ENCODE measurements around the gene ATXN1.

Gene ATXN1

GRCh38 chr6:16523606-16524379 lies 237.5 kb downstream of the ATXN1 start:
- Histone ChIP-seq H3K27ac (ENCODE audit: low read length) (no peak overlapping the region), H3K9me3 (ENCODE audit: control insufficient read depth in 1 of 2, low read length in 2 of 2) (no peaks in the 10 kb centered on the region), H3K4me3 (ENCODE audit: low read depth in 1 of 2, low read length in 2 of 2) (no peak overlapping the region), H3K4me1 (ENCODE audit: control insufficient read depth in 1 of 2, insufficient read depth in 2 of 2, low read length in 2 of 2) (no peaks in the 10 kb centered on the region), H3K36me3 (ENCODE audit: control insufficient read depth in 1 of 2, insufficient read depth in 2 of 2, low read length in 2 of 2) (peaks cover 9 to 20% of the 10 kb centered on the region in 2 donors), H3K27me3 (ENCODE audit: low read depth, low read length) (no peaks in the 10 kb centered on the region)

GRCh38 chr6:16522937-16523336 lies 238.3 kb downstream of the ATXN1 start:
- Histone ChIP-seq H3K36me3 (ENCODE audit: control insufficient read depth in 1 of 2, insufficient read depth in 2 of 2, low read length in 2 of 2) (peaks cover 9 to 20% of the 10 kb centered on the region in 2 donors), H3K9me3 (ENCODE audit: control insufficient read depth in 1 of 2, low read length in 2 of 2) (no peaks in the 10 kb centered on the region), H3K4me3 (ENCODE audit: low read depth in 1 of 2, low read length in 2 of 2) (no peak overlapping the region), H3K4me1 (ENCODE audit: control insufficient read depth in 1 of 2, insufficient read depth in 2 of 2, low read length in 2 of 2) (no peaks in the 10 kb centered on the region), H3K27ac (ENCODE audit: low read length) (no peak overlapping the region), H3K27me3 (ENCODE audit: low read depth, low read length) (no peaks in the 10 kb centered on the region)

- Histone ChIP-seq H3K36me3 (ENCODE audit: control insufficient read depth in 1 of 2, insufficient read depth in 2 of 2, low read length in 2 of 2) (peaks cover 9 to 20% of the 10 kb centered on the region in 2 donors), H3K4me3 (ENCODE audit: low read depth in 1 of 2, low read length in 2 of 2) (no peak overlapping the region), H3K4me1 (ENCODE audit: control insufficient read depth in 1 of 2, insufficient read depth in 2 of 2, low read length in 2 of 2) (peaks cover 0 to 4% of the 10 kb centered on the region in 2 donors), H3K27me3 (ENCODE audit: low read depth, low read length) (no peaks in the 10 kb centered on the region), H3K27ac (ENCODE audit: low read length) (no peak overlapping the region), H3K9me3 (ENCODE audit: control insufficient read depth in 1 of 2, low read length in 2 of 2) (no peaks in the 10 kb centered on the region)
Measured at GRCh38 chr6:16521528-16521927, 239.7 kb downstream of the ATXN1 start.

GRCh38 chr6:16519265-16520242 lies 241.7 kb downstream of the ATXN1 start:
- H3K9me3 ChIP-seq (ENCODE audit: control insufficient read depth in 1 of 2, low read length in 2 of 2) = no peaks in the 10 kb centered on the region
- peaks cover 0 to 4% of the 10 kb centered on the region in 2 donors for H3K4me1 ChIP-seq (ENCODE audit: control insufficient read depth in 1 of 2, insufficient read depth in 2 of 2, low read length in 2 of 2)
- no peaks in the 10 kb centered on the region for H3K27me3 ChIP-seq (ENCODE audit: low read depth, low read length)
- no peak overlapping the region for H3K4me3 ChIP-seq (ENCODE audit: low read depth in 1 of 2, low read length in 2 of 2)
- H3K27ac ChIP-seq (ENCODE audit: low read length) = no peak overlapping the region
- peaks cover 9 to 20% of the 10 kb centered on the region in 2 donors for H3K36me3 ChIP-seq (ENCODE audit: control insufficient read depth in 1 of 2, insufficient read depth in 2 of 2, low read length in 2 of 2)

- H3K4me1 ChIP-seq (ENCODE audit: control insufficient read depth in 1 of 2, insufficient read depth in 2 of 2, low read length in 2 of 2) = peaks cover 0 to 12% of the 10 kb centered on the region in 2 donors
- H3K36me3 ChIP-seq (ENCODE audit: control insufficient read depth in 1 of 2, insufficient read depth in 2 of 2, low read length in 2 of 2) = peaks cover 9 to 20% of the 10 kb centered on the region in 2 donors
- no peak overlapping the region for H3K27ac ChIP-seq (ENCODE audit: low read length)
- H3K9me3 ChIP-seq (ENCODE audit: control insufficient read depth in 1 of 2, low read length in 2 of 2) = no peaks in the 10 kb centered on the region
- no peaks in the 10 kb centered on the region for H3K27me3 ChIP-seq (ENCODE audit: low read depth, low read length)
- no peak overlapping the region for H3K4me3 ChIP-seq (ENCODE audit: low read depth in 1 of 2, low read length in 2 of 2)
Measured at GRCh38 chr6:16518265-16518664, 243.0 kb downstream of the ATXN1 start.

- peaks cover 7 to 20% of the 10 kb centered on the region in 2 donors for H3K4me1 ChIP-seq (ENCODE audit: control insufficient read depth in 1 of 2, insufficient read depth in 2 of 2, low read length in 2 of 2)
- no peak overlapping the region for H3K4me3 ChIP-seq (ENCODE audit: low read depth in 1 of 2, low read length in 2 of 2)
- no peak overlapping the region for H3K27ac ChIP-seq (ENCODE audit: low read length)
- H3K27me3 ChIP-seq (ENCODE audit: low read depth, low read length) = no peaks in the 10 kb centered on the region
- H3K36me3 ChIP-seq (ENCODE audit: control insufficient read depth in 1 of 2, insufficient read depth in 2 of 2, low read length in 2 of 2) = no peaks in the 10 kb centered on the region
- H3K9me3 ChIP-seq (ENCODE audit: control insufficient read depth in 1 of 2, low read length in 2 of 2) = no peaks in the 10 kb centered on the region
Measured at GRCh38 chr6:16514249-16514648, 247.0 kb downstream of the ATXN1 start.

- Histone ChIP-seq H3K36me3 (ENCODE audit: control insufficient read depth in 1 of 2, insufficient read depth in 2 of 2, low read length in 2 of 2) (no peaks in the 10 kb centered on the region), H3K4me3 (ENCODE audit: low read depth in 1 of 2, low read length in 2 of 2) (no peak overlapping the region), H3K27me3 (ENCODE audit: low read depth, low read length) (no peaks in the 10 kb centered on the region), H3K27ac (ENCODE audit: low read length) (no peak overlapping the region), H3K9me3 (ENCODE audit: control insufficient read depth in 1 of 2, low read length in 2 of 2) (no peaks in the 10 kb centered on the region), H3K4me1 (ENCODE audit: control insufficient read depth in 1 of 2, insufficient read depth in 2 of 2, low read length in 2 of 2) (peaks cover 7 to 18% of the 10 kb centered on the region in 2 donors)
Measured at GRCh38 chr6:16512544-16513290, 248.5 kb downstream of the ATXN1 start.

GRCh38 chr6:16511723-16512489 lies 249.4 kb downstream of the ATXN1 start:
- H3K9me3 ChIP-seq (ENCODE audit: control insufficient read depth in 1 of 2, low read length in 2 of 2) = no peaks in the 10 kb centered on the region
- no peaks in the 10 kb centered on the region for H3K36me3 ChIP-seq (ENCODE audit: control insufficient read depth in 1 of 2, insufficient read depth in 2 of 2, low read length in 2 of 2)
- peaks cover 7 to 16% of the 10 kb centered on the region in 2 donors for H3K4me1 ChIP-seq (ENCODE audit: control insufficient read depth in 1 of 2, insufficient read depth in 2 of 2, low read length in 2 of 2)
- no peak overlapping the region for H3K4me3 ChIP-seq (ENCODE audit: low read depth in 1 of 2, low read length in 2 of 2)
- no peaks in the 10 kb centered on the region for H3K27me3 ChIP-seq (ENCODE audit: low read depth, low read length)
- no peak overlapping the region for H3K27ac ChIP-seq (ENCODE audit: low read length)

- no peaks in the 10 kb centered on the region for H3K36me3 ChIP-seq (ENCODE audit: control insufficient read depth in 1 of 2, insufficient read depth in 2 of 2, low read length in 2 of 2)
- H3K4me3 ChIP-seq (ENCODE audit: low read depth in 1 of 2, low read length in 2 of 2) = no peak overlapping the region
- H3K4me1 ChIP-seq (ENCODE audit: control insufficient read depth in 1 of 2, insufficient read depth in 2 of 2, low read length in 2 of 2) = peaks cover 7 to 16% of the 10 kb centered on the region in 2 donors
- no peaks in the 10 kb centered on the region for H3K27me3 ChIP-seq (ENCODE audit: low read depth, low read length)
- no peak overlapping the region for H3K27ac ChIP-seq (ENCODE audit: low read length)
- no peaks in the 10 kb centered on the region for H3K9me3 ChIP-seq (ENCODE audit: control insufficient read depth in 1 of 2, low read length in 2 of 2)
Measured at GRCh38 chr6:16511040-16511660, 250.1 kb downstream of the ATXN1 start.

GRCh38 chr6:16510245-16510644 lies 251.0 kb downstream of the ATXN1 start:
- H3K27me3 ChIP-seq (ENCODE audit: low read depth, low read length) = no peaks in the 10 kb centered on the region
- H3K27ac ChIP-seq (ENCODE audit: low read length) = no peak overlapping the region
- peaks cover 7 to 22% of the 10 kb centered on the region in 2 donors for H3K4me1 ChIP-seq (ENCODE audit: control insufficient read depth in 1 of 2, insufficient read depth in 2 of 2, low read length in 2 of 2)
- H3K9me3 ChIP-seq (ENCODE audit: control insufficient read depth in 1 of 2, low read length in 2 of 2) = no peaks in the 10 kb centered on the region
- no peaks in the 10 kb centered on the region for H3K36me3 ChIP-seq (ENCODE audit: control insufficient read depth in 1 of 2, insufficient read depth in 2 of 2, low read length in 2 of 2)
- no peak overlapping the region for H3K4me3 ChIP-seq (ENCODE audit: low read depth in 1 of 2, low read length in 2 of 2)

All from muscle layer of duodenum (tissue), 2 donors.